Measurements from ENCODE around the gene PNISR.

Gene PNISR

DNA sequence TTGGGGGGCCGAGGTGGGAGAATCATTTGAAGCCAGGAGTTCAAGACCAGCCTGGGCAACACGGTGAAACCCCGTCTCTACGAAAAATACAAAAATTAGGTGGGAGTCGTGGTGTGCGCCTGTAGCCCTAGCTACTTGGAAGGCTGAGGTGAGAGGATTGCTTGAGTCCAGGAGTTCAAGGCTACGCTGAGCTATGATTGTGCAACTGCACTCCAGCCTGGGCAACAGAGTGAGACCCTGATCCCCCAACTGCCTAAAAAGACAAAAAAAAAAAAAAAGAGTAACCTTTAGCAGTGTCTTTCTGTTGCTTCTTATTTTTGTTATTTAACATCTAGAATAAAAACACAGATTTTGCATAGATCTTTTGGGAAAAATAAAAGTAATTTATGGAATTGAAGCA lies 18.0 kb downstream of the PNISR start:
- Histone ChIP-seq H3K9me3 (ENCODE audit: control insufficient read depth in 2 of 2, low read length in 2 of 2) (no peaks in the 10 kb centered on the region), H3K27ac (ENCODE audit: low read depth in 2 of 2, low read length in 2 of 2) (no peak overlapping the region), H3K36me3 (ENCODE audit: control insufficient read depth in 2 of 2, insufficient read depth in 2 of 2, low read length in 2 of 2) (peaks cover 72 to 76% of the 10 kb centered on the region in 2 donors), H3K4me1 (ENCODE audit: control insufficient read depth in 2 of 2, insufficient read depth in 2 of 2, low read length in 2 of 2) (no peaks in the 10 kb centered on the region), H3K27me3 (ENCODE audit: control insufficient read depth in 2 of 2, insufficient read depth in 2 of 2, low read length in 2 of 2) (no peaks in the 10 kb centered on the region), H3K9ac (ENCODE audit: low read depth in 1 of 2, low read length in 2 of 2) (no peak overlapping the region), H3K4me3 (ENCODE audit: low read length in 2 of 2) (no peak overlapping the region)

DNA sequence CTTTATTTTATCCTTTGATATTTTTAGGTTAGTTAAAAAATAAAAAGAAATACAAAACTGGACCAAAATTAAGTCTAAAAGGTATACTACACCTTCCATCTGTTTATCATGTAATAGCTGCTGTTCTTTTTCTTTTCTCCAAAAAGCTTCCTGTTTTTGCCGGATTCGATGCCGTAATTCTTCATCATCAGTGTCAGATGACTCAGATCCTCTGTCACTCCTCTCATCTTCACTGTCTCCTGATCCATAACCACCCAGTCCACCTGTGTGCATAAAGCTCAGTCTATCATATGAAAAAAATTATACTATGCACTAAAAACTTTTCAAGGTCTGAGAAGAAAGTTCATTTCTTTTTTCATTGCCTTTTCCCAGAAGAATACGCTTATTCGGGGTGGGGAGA lies 22.7 kb downstream of the PNISR start:
- no peaks in the 10 kb centered on the region for H3K27me3 ChIP-seq (ENCODE audit: control insufficient read depth in 2 of 2, insufficient read depth in 2 of 2, low read length in 2 of 2)
- no peak overlapping the region for H3K4me3 ChIP-seq (ENCODE audit: low read length in 2 of 2)
- H3K9me3 ChIP-seq (ENCODE audit: control insufficient read depth in 2 of 2, low read length in 2 of 2), result no peaks in the 10 kb centered on the region
- H3K36me3 ChIP-seq (ENCODE audit: control insufficient read depth in 2 of 2, insufficient read depth in 2 of 2, low read length in 2 of 2), result peaks cover 71 to 77% of the 10 kb centered on the region in 2 donors
- no peak overlapping the region for H3K27ac ChIP-seq (ENCODE audit: low read depth in 2 of 2, low read length in 2 of 2)
- H3K9ac ChIP-seq (ENCODE audit: low read depth in 1 of 2, low read length in 2 of 2), result no peak overlapping the region
- H3K4me1 ChIP-seq (ENCODE audit: control insufficient read depth in 2 of 2, insufficient read depth in 2 of 2, low read length in 2 of 2), result no peaks in the 10 kb centered on the region

DNA sequence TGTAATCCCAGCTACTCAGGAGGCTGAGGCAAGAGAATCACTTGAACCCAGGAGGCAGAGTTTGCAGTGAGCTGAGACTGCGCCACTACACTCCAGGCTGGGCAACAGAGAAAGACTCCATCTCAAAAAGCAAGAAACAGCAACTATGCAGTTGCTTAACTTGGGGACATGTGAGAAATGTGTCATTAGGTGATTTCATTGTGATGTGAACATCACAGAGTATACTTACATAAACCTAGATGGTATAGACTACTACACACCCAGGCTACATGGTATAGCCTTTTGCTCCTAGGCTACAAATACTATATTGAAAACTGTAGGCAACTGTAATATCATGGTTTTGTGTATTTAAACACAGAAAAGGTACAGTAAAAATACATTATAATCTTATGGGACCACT lies 27.8 kb downstream of the PNISR start:
- no peak overlapping the region for H3K9ac ChIP-seq (ENCODE audit: low read depth in 1 of 2, low read length in 2 of 2)
- H3K9me3 ChIP-seq (ENCODE audit: control insufficient read depth in 2 of 2, low read length in 2 of 2), result no peaks in the 10 kb centered on the region
- no peak overlapping the region for H3K4me3 ChIP-seq (ENCODE audit: low read length in 2 of 2)
- peaks cover 28 to 29% of the 10 kb centered on the region in 2 donors for H3K36me3 ChIP-seq (ENCODE audit: control insufficient read depth in 2 of 2, insufficient read depth in 2 of 2, low read length in 2 of 2)
- H3K27me3 ChIP-seq (ENCODE audit: control insufficient read depth in 2 of 2, insufficient read depth in 2 of 2, low read length in 2 of 2), result no peaks in the 10 kb centered on the region
- peaks cover 0 to 3% of the 10 kb centered on the region in 2 donors for H3K4me1 ChIP-seq (ENCODE audit: control insufficient read depth in 2 of 2, insufficient read depth in 2 of 2, low read length in 2 of 2)
- no peak overlapping the region for H3K27ac ChIP-seq (ENCODE audit: low read depth in 2 of 2, low read length in 2 of 2)

DNA sequence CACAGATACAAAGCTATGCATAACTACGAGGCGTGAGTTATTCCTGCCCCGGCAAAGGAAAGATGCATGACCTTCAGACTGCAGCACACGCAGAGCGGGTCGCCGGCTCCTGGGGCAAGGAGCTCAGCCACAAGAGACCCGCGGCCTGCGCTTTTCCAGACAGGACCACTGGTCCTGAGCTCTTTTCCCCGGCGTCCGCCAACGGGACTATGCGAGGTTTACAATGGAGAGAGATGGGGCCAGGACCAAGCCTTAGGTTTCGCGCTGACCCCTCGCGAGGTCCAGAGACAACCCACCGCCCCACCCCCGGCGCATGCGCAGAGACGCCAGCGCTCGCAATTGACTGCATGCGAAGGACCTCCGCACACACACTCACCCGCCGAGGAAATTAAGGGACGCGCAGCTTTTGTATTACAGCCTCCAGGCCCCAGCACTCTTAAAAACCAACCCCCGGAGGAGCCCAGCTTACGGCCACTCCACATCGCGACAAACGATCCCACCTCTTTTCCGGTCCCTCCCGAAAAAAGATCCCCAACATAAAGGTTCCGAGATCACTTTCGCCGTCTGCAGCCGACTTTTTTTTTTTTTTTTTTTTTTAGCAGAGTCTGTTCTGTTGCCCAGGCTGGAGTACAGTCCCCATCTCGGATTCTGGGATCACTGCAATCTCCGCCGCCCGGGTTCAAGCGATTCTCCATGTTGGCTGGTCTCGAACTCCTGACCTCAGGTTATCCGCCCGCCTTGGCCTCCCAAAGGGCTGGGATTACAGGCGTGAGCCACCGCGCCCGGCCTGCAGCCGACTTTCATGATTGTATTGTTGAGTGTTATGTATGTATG lies 31.2 kb downstream of the PNISR start, which contains the start of gene COQ3:
TSS of gene COQ3 (minus strand) at position 498 of the 834 bp plus-strand sequence. CDS start at position 482, 16 bp downstream.
- peak within 1 kb of the TSS; percentile 74 to 81 for H3K27ac ChIP-seq (ENCODE audit: low read depth in 2 of 2, low read length in 2 of 2)
- no peaks in the 10 kb centered on the region for H3K27me3 ChIP-seq (ENCODE audit: control insufficient read depth in 2 of 2, insufficient read depth in 2 of 2, low read length in 2 of 2)
- H3K4me1 ChIP-seq (ENCODE audit: control insufficient read depth in 2 of 2, insufficient read depth in 2 of 2, low read length in 2 of 2), result peaks cover 0 to 3% of the 10 kb centered on the region in 2 donors
- H3K4me3 ChIP-seq (ENCODE audit: low read length in 2 of 2), result peak within 1 kb of the TSS; percentile 82 to 92
- peaks cover 2 to 3% of the 10 kb centered on the region in 2 donors for H3K36me3 ChIP-seq (ENCODE audit: control insufficient read depth in 2 of 2, insufficient read depth in 2 of 2, low read length in 2 of 2)
- H3K9me3 ChIP-seq (ENCODE audit: control insufficient read depth in 2 of 2, low read length in 2 of 2), result no peaks in the 10 kb centered on the region
- H3K9ac ChIP-seq (ENCODE audit: low read depth in 1 of 2, low read length in 2 of 2), result peak within 1 kb of the TSS; percentile 75 to 82

DNA sequence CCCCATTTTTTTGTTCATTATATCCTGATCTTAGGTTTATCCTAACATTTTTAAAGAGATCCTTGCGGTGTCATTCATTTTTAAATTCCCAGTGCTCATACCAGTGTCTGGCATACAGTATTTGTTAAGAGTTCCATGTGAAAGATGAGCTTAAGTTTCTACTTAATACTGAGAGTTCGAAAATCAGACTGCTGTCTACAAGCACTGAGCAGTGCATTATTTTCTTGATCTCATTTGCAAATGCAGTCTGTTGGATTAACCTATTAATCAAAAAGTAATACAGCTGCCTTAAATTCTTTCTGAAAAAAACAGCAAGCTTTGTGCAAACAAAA lies 31.8 kb downstream of the PNISR start:
- Histone ChIP-seq H3K4me1 (ENCODE audit: control insufficient read depth in 2 of 2, insufficient read depth in 2 of 2, low read length in 2 of 2) (peaks cover 0 to 3% of the 10 kb centered on the region in 2 donors), H3K27me3 (ENCODE audit: control insufficient read depth in 2 of 2, insufficient read depth in 2 of 2, low read length in 2 of 2) (no peaks in the 10 kb centered on the region), H3K36me3 (ENCODE audit: control insufficient read depth in 2 of 2, insufficient read depth in 2 of 2, low read length in 2 of 2) (peaks cover 0 to 3% of the 10 kb centered on the region in 2 donors), H3K27ac (ENCODE audit: low read depth in 2 of 2, low read length in 2 of 2) (peak overlapping the region in 1 of 2 donors; percentile 81), H3K9me3 (ENCODE audit: control insufficient read depth in 2 of 2, low read length in 2 of 2) (no peaks in the 10 kb centered on the region), H3K4me3 (ENCODE audit: low read length in 2 of 2) (peak overlapping the region; percentile 82 to 92), H3K9ac (ENCODE audit: low read depth in 1 of 2, low read length in 2 of 2) (peak overlapping the region; percentile 75 to 82)

DNA sequence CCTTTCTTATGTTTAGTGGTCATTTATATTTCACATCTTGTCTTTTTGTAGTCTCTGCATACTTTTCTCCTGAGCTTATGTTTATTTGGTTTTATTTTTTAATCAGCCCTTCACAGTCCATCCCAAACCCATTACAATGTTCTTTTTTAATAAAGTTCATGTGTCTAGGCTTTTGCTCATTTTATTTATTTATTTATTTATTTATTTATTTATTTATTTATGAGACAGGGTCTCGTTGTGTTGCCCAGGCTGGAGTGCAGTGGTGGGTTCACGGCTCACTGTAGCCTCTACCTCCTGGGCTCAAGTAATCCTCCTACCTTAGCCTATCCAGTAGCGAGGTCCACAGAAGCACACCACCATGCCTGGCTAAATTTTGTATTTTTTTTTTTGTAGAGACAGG lies 34.2 kb downstream of the PNISR start:
- Histone ChIP-seq H3K4me3 (ENCODE audit: low read length in 2 of 2) (no peak overlapping the region), H3K9me3 (ENCODE audit: control insufficient read depth in 2 of 2, low read length in 2 of 2) (no peaks in the 10 kb centered on the region), H3K27ac (ENCODE audit: low read depth in 2 of 2, low read length in 2 of 2) (no peak overlapping the region), H3K27me3 (ENCODE audit: control insufficient read depth in 2 of 2, insufficient read depth in 2 of 2, low read length in 2 of 2) (no peaks in the 10 kb centered on the region), H3K9ac (ENCODE audit: low read depth in 1 of 2, low read length in 2 of 2) (no peak overlapping the region), H3K36me3 (ENCODE audit: control insufficient read depth in 2 of 2, insufficient read depth in 2 of 2, low read length in 2 of 2) (no peaks in the 10 kb centered on the region), H3K4me1 (ENCODE audit: control insufficient read depth in 2 of 2, insufficient read depth in 2 of 2, low read length in 2 of 2) (peaks cover 0 to 3% of the 10 kb centered on the region in 2 donors)

DNA sequence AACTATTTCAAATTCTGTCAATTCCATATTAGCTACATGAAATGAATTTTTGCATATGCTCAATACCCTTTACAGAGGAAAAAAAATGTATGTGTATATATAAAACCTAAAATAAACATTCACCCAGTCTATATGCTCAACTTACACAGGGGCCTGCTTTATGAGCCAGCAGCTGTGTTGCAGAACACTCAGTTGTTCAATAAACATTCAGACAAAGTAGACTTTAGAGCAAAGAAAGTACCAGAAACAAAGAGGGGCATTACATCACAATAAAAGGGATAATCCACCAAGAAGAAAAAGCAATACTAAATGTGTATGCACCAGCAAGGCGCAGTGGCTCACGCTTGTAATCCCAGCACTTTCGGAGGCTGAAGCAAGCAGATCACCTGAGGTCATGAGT lies 40.6 kb downstream of the PNISR start:
- Histone ChIP-seq H3K4me3 (ENCODE audit: low read length in 2 of 2) (no peak overlapping the region), H3K27ac (ENCODE audit: low read depth in 2 of 2, low read length in 2 of 2) (no peak overlapping the region), H3K4me1 (ENCODE audit: control insufficient read depth in 2 of 2, insufficient read depth in 2 of 2, low read length in 2 of 2) (no peaks in the 10 kb centered on the region), H3K9ac (ENCODE audit: low read depth in 1 of 2, low read length in 2 of 2) (no peak overlapping the region), H3K36me3 (ENCODE audit: control insufficient read depth in 2 of 2, insufficient read depth in 2 of 2, low read length in 2 of 2) (no peaks in the 10 kb centered on the region), H3K9me3 (ENCODE audit: control insufficient read depth in 2 of 2, low read length in 2 of 2) (no peaks in the 10 kb centered on the region), H3K27me3 (ENCODE audit: control insufficient read depth in 2 of 2, insufficient read depth in 2 of 2, low read length in 2 of 2) (no peaks in the 10 kb centered on the region)

DNA sequence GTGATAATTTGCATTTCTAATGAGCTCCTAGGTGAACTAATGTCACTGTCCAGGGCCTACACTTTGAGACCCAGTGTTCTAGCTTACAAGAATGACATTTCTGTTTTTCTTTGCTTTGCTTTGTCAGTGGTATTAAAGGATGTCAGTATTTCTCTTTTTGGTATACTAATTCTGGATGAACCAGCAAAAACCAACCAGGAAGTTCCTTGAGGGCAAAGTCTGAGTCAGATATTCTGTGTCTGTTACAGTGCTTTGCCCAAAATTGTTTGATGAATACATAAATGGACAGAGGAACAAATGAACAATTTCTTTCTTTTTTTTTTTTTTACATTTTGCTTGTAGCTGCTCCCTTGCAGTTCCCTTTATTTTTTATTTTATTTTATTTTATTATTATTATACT lies 46.5 kb downstream of the PNISR start:
- Histone ChIP-seq H3K4me3 (ENCODE audit: low read length in 2 of 2) (no peak overlapping the region), H3K27ac (ENCODE audit: low read depth in 2 of 2, low read length in 2 of 2) (no peak overlapping the region), H3K36me3 (ENCODE audit: control insufficient read depth in 2 of 2, insufficient read depth in 2 of 2, low read length in 2 of 2) (no peaks in the 10 kb centered on the region), H3K27me3 (ENCODE audit: control insufficient read depth in 2 of 2, insufficient read depth in 2 of 2, low read length in 2 of 2) (no peaks in the 10 kb centered on the region), H3K4me1 (ENCODE audit: control insufficient read depth in 2 of 2, insufficient read depth in 2 of 2, low read length in 2 of 2) (no peaks in the 10 kb centered on the region), H3K9ac (ENCODE audit: low read depth in 1 of 2, low read length in 2 of 2) (no peak overlapping the region), H3K9me3 (ENCODE audit: control insufficient read depth in 2 of 2, low read length in 2 of 2) (no peaks in the 10 kb centered on the region)

DNA sequence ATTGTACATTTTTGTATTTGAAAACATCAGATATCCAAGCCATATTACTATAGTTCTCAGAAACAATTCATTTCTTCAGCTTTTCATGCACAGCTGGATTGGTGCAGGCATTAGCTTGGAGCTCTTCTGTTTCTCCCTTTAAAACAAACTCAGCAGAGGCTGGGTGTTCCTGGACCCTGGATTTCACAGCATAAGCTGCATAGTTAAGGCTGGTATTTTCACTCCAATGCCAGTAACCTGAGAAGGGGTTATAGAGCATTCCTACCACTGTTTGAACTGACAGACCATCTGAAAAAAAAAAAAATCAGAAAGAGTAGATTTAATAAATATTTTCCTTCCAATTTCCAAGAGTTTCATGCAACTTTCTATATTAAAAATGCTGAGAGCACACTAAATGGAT lies 55.6 kb downstream of the PNISR start:
- no peak overlapping the region for H3K27ac ChIP-seq (ENCODE audit: low read depth in 2 of 2, low read length in 2 of 2)
- H3K4me3 ChIP-seq (ENCODE audit: low read length in 2 of 2), result no peak overlapping the region
- no peaks in the 10 kb centered on the region for H3K4me1 ChIP-seq (ENCODE audit: control insufficient read depth in 2 of 2, insufficient read depth in 2 of 2, low read length in 2 of 2)
- H3K36me3 ChIP-seq (ENCODE audit: control insufficient read depth in 2 of 2, insufficient read depth in 2 of 2, low read length in 2 of 2), result peaks cover 0 to 3% of the 10 kb centered on the region in 2 donors
- no peaks in the 10 kb centered on the region for H3K9me3 ChIP-seq (ENCODE audit: control insufficient read depth in 2 of 2, low read length in 2 of 2)
- no peak overlapping the region for H3K9ac ChIP-seq (ENCODE audit: low read depth in 1 of 2, low read length in 2 of 2)
- H3K27me3 ChIP-seq (ENCODE audit: control insufficient read depth in 2 of 2, insufficient read depth in 2 of 2, low read length in 2 of 2), result no peaks in the 10 kb centered on the region

DNA sequence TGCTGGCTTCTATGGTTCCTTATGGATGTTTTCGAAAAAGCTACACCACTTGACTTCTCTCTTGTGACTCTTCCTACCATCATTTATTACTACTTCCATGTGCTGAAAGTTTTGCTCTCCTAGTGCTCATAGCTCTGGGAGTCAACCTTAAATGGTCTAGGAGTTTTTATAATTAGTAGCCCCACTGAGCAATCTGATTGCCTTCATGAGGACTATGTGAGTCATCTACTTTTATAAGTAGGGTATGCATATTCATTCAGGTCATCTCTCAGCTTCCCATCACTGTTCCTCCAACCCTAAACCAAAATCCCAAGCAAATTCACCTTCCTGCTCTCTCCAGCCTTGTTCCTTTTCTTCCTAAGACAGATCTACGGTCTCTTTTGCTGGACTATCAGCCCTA lies 58.3 kb downstream of the PNISR start:
- no peak overlapping the region for H3K4me3 ChIP-seq (ENCODE audit: low read length in 2 of 2)
- H3K36me3 ChIP-seq (ENCODE audit: control insufficient read depth in 2 of 2, insufficient read depth in 2 of 2, low read length in 2 of 2), result peaks cover 0 to 3% of the 10 kb centered on the region in 2 donors
- H3K9ac ChIP-seq (ENCODE audit: low read depth in 1 of 2, low read length in 2 of 2), result no peak overlapping the region
- no peaks in the 10 kb centered on the region for H3K4me1 ChIP-seq (ENCODE audit: control insufficient read depth in 2 of 2, insufficient read depth in 2 of 2, low read length in 2 of 2)
- H3K27ac ChIP-seq (ENCODE audit: low read depth in 2 of 2, low read length in 2 of 2), result no peak overlapping the region
- H3K9me3 ChIP-seq (ENCODE audit: control insufficient read depth in 2 of 2, low read length in 2 of 2), result no peaks in the 10 kb centered on the region
- no peaks in the 10 kb centered on the region for H3K27me3 ChIP-seq (ENCODE audit: control insufficient read depth in 2 of 2, insufficient read depth in 2 of 2, low read length in 2 of 2)

All from mucosa of rectum (tissue), 2 donors.